Measurements from ENCODE around the gene NBEAL2. TPM values are rescaled to one million over a fixed set of nuclear protein-coding genes. Genes with fewer than 3 reads are reported as not detected.

Gene NBEAL2
- total RNA-seq (429 TPM), polyA plus RNA-seq (10 to 100 TPM in 2 of 4 donors, 1 to 10 TPM in 2; 4.7 to 13.5 (median 8.6) TPM)

GRCh38 chr3:46978985-46979944 is at the start of gene NBEAL2:
NBEAL2 (plus strand) TSS chr3:46979666; CDS start chr3:46979862, 196 bp downstream.
- peak within 1 kb of the TSS; percentile 88 to 94 (median 92) for H3K4me3 Mint-ChIP-seq

GRCh38 chr3:46930166-46930944 is 49.1 kb upstream of the NBEAL2 start:
- no peak for ATAC-seq (ENCODE audit: low read depth in 2 of 2)
- no peaks in the 10 kb centered on the region for H3K9me3 ChIP-seq (ENCODE audit: control insufficient read depth in 2 of 2, low read length in 2 of 2)
- H3K27ac Mint-ChIP-seq = peak overlapping the region; percentile 83 to 90 (median 86)
- H3K9me3 Mint-ChIP-seq = no peaks in the 10 kb centered on the region
- peaks cover 19% of the 10 kb centered on the region for H3K36me3 ChIP-seq (ENCODE audit: control insufficient read depth, insufficient read depth, low read length)
- H3K4me1 ChIP-seq (ENCODE audit: control insufficient read depth, insufficient read depth, low read length, poor library complexity, severe bottlenecking) = peaks cover 70% of the 10 kb centered on the region
- H3K27ac ChIP-seq (ENCODE audit: insufficient read depth, low read length, poor library complexity, severe bottlenecking) = peak overlapping the region; percentile 30
- no peak overlapping the region for H3K4me3 ChIP-seq (ENCODE audit: low read depth, low read length)
- H3K4me3 Mint-ChIP-seq = peak overlapping the region in 2 of 4 donors; percentile 72 to 74
- H3K4me1 Mint-ChIP-seq = peaks cover 26 to 82% (median 52%) of the 10 kb centered on the region in 4 donors
- H3K36me3 Mint-ChIP-seq = peaks cover 10% of the 10 kb centered on the region
- H3K27me3 ChIP-seq (ENCODE audit: control insufficient read depth, insufficient read depth, low read length) = no peaks in the 10 kb centered on the region
- H3K27me3 Mint-ChIP-seq = no peaks in the 10 kb centered on the region
- DNase-seq = no peak

More at GRCh38 chr3:46978985-46979944, at the start of gene NBEAL2:
- peak within 1 kb of the TSS; percentile 80 for H3K27ac ChIP-seq (ENCODE audit: insufficient read depth, low read length, poor library complexity, severe bottlenecking)
- peaks cover 84% of the 10 kb centered on the region for H3K4me1 ChIP-seq (ENCODE audit: control insufficient read depth, insufficient read depth, low read length, poor library complexity, severe bottlenecking)
- Mint-ChIP-seq H3K36me3 (peaks cover 2% of the 10 kb centered on the region), H3K4me1 (peaks cover 12 to 79% (median 42%) of the 10 kb centered on the region in 4 donors), H3K9me3 (no peaks in the 10 kb centered on the region), H3K27me3 (peaks cover 5% of the 10 kb centered on the region), H3K27ac (peak within 1 kb of the TSS; percentile 90 to 95 (median 93))
- H3K36me3 ChIP-seq (ENCODE audit: control insufficient read depth, insufficient read depth, low read length) = no peaks in the 10 kb centered on the region
- peak; percentile 93 to 98 (median 95) for DNase-seq
- peak within 1 kb of the TSS; percentile 86 for H3K4me3 ChIP-seq (ENCODE audit: low read depth, low read length)
- peak; percentile 78 to 85 for ATAC-seq (ENCODE audit: low read depth in 2 of 2)
- H3K9me3 ChIP-seq (ENCODE audit: control insufficient read depth in 2 of 2, low read length in 2 of 2) = no peaks in the 10 kb centered on the region
- H3K27me3 ChIP-seq (ENCODE audit: control insufficient read depth, insufficient read depth, low read length) = no peaks in the 10 kb centered on the region

GRCh38 chr3:46930945-46931403 is 48.5 kb upstream of the NBEAL2 start:
- Mint-ChIP-seq H3K9me3 (no peaks in the 10 kb centered on the region), H3K36me3 (peaks cover 10% of the 10 kb centered on the region), H3K27me3 (no peaks in the 10 kb centered on the region), H3K4me1 (peaks cover 29 to 87% (median 54%) of the 10 kb centered on the region in 4 donors), H3K27ac (peak overlapping the region; percentile 83 to 90 (median 86)), H3K4me3 (peak overlapping the region in 2 of 4 donors; percentile 8 to 74)
- Histone ChIP-seq H3K36me3 (ENCODE audit: control insufficient read depth, insufficient read depth, low read length) (peaks cover 18% of the 10 kb centered on the region), H3K27me3 (ENCODE audit: control insufficient read depth, insufficient read depth, low read length) (no peaks in the 10 kb centered on the region), H3K27ac (ENCODE audit: insufficient read depth, low read length, poor library complexity, severe bottlenecking) (peak overlapping the region; percentile 30), H3K9me3 (ENCODE audit: control insufficient read depth in 2 of 2, low read length in 2 of 2) (no peaks in the 10 kb centered on the region), H3K4me3 (ENCODE audit: low read depth, low read length) (peak overlapping the region; percentile 32), H3K4me1 (ENCODE audit: control insufficient read depth, insufficient read depth, low read length, poor library complexity, severe bottlenecking) (peaks cover 68% of the 10 kb centered on the region)
- ATAC-seq (ENCODE audit: low read depth in 2 of 2) = no peak
- no peak for DNase-seq

GRCh38 chr3:46931631-46932331 is 47.7 kb upstream of the NBEAL2 start:
- Mint-ChIP-seq H3K9me3 (no peaks in the 10 kb centered on the region), H3K36me3 (peaks cover 16% of the 10 kb centered on the region), H3K4me3 (peak overlapping the region; percentile 33 to 71 (median 55)), H3K27me3 (no peaks in the 10 kb centered on the region), H3K4me1 (peaks cover 33 to 85% (median 56%) of the 10 kb centered on the region in 4 donors), H3K27ac (peak overlapping the region; percentile 83 to 90 (median 85))
- no peaks in the 10 kb centered on the region for H3K9me3 ChIP-seq (ENCODE audit: control insufficient read depth in 2 of 2, low read length in 2 of 2)
- no peaks in the 10 kb centered on the region for H3K27me3 ChIP-seq (ENCODE audit: control insufficient read depth, insufficient read depth, low read length)
- ATAC-seq (ENCODE audit: low read depth in 2 of 2) (no peak), DNase-seq (peak in 1 of 3 donors; percentile 41)
- H3K4me3 ChIP-seq (ENCODE audit: low read depth, low read length) = peak overlapping the region; percentile 32
- peaks cover 60% of the 10 kb centered on the region for H3K4me1 ChIP-seq (ENCODE audit: control insufficient read depth, insufficient read depth, low read length, poor library complexity, severe bottlenecking)
- H3K27ac ChIP-seq (ENCODE audit: insufficient read depth, low read length, poor library complexity, severe bottlenecking) = peak overlapping the region; percentile 30
- H3K36me3 ChIP-seq (ENCODE audit: control insufficient read depth, insufficient read depth, low read length) = peaks cover 22% of the 10 kb centered on the region

- peaks cover 12% of the 10 kb centered on the region for H3K36me3 Mint-ChIP-seq
- H3K4me3 ChIP-seq (ENCODE audit: low read depth, low read length) = no peak overlapping the region
- DNase-seq (no peak), ATAC-seq (ENCODE audit: low read depth in 2 of 2) (no peak)
- peak overlapping the region; percentile 14 to 90 (median 83) for H3K27ac Mint-ChIP-seq
- H3K4me1 ChIP-seq (ENCODE audit: control insufficient read depth, insufficient read depth, low read length, poor library complexity, severe bottlenecking) = peaks cover 51% of the 10 kb centered on the region
- no peaks in the 10 kb centered on the region for H3K27me3 ChIP-seq (ENCODE audit: control insufficient read depth, insufficient read depth, low read length)
- H3K27ac ChIP-seq (ENCODE audit: insufficient read depth, low read length, poor library complexity, severe bottlenecking) = peak overlapping the region; percentile 15
- H3K9me3 Mint-ChIP-seq = no peaks in the 10 kb centered on the region
- peaks cover 33 to 76% (median 49%) of the 10 kb centered on the region in 4 donors for H3K4me1 Mint-ChIP-seq
- H3K9me3 ChIP-seq (ENCODE audit: control insufficient read depth in 2 of 2, low read length in 2 of 2) = no peaks in the 10 kb centered on the region
- peak overlapping the region in 1 of 4 donors; percentile 71 for H3K4me3 Mint-ChIP-seq
- no peaks in the 10 kb centered on the region for H3K27me3 Mint-ChIP-seq
- peaks cover 30% of the 10 kb centered on the region for H3K36me3 ChIP-seq (ENCODE audit: control insufficient read depth, insufficient read depth, low read length)
Measured at GRCh38 chr3:46932455-46933225, 46.8 kb upstream of the NBEAL2 start.

- ATAC-seq (ENCODE audit: low read depth in 2 of 2) (no peak), DNase-seq (no peak)
- no peaks in the 10 kb centered on the region for H3K9me3 ChIP-seq (ENCODE audit: control insufficient read depth in 2 of 2, low read length in 2 of 2)
- H3K9me3 Mint-ChIP-seq = no peaks in the 10 kb centered on the region
- no peak overlapping the region for H3K4me3 Mint-ChIP-seq
- H3K27ac ChIP-seq (ENCODE audit: insufficient read depth, low read length, poor library complexity, severe bottlenecking) = peak overlapping the region; percentile 15
- H3K27ac Mint-ChIP-seq = no peak overlapping the region
- H3K27me3 Mint-ChIP-seq = no peaks in the 10 kb centered on the region
- no peaks in the 10 kb centered on the region for H3K27me3 ChIP-seq (ENCODE audit: control insufficient read depth, insufficient read depth, low read length)
- peaks cover 19% of the 10 kb centered on the region for H3K36me3 Mint-ChIP-seq
- peaks cover 45% of the 10 kb centered on the region for H3K4me1 ChIP-seq (ENCODE audit: control insufficient read depth, insufficient read depth, low read length, poor library complexity, severe bottlenecking)
- H3K4me1 Mint-ChIP-seq = peaks cover 31 to 76% (median 50%) of the 10 kb centered on the region in 4 donors
- H3K4me3 ChIP-seq (ENCODE audit: low read depth, low read length) = no peak overlapping the region
- peaks cover 36% of the 10 kb centered on the region for H3K36me3 ChIP-seq (ENCODE audit: control insufficient read depth, insufficient read depth, low read length)
Measured at GRCh38 chr3:46933261-46933660, 46.2 kb upstream of the NBEAL2 start.

All from CD4-positive, CD25-positive, alpha-beta regulatory T cell (primary cell).